ENCODE data around the gene ZNF57. TPM values are rescaled to one million over a fixed set of nuclear protein-coding genes. Genes with fewer than 3 reads are reported as not detected.
"Not testable (repeated sequence)": the region's sequence is repeated elsewhere in the genome, so short reads cannot be mapped to it uniquely, and the experiment has no call there.

ZNF57 gene
- total and polyA plus RNA-seq, 2 donors (not counting 1 experiment from before 2014, with no cell fraction given): 2.8 to 5.3 TPM

GRCh38 chr19:2926341-2927031, 25.8 kb downstream of the ZNF57 start:
- Histone ChIP-seq H3K27me3 (ENCODE audit: control insufficient read depth, insufficient read depth, low read length) (no peaks in the 10 kb centered on the region), H2AFZ (ENCODE audit: low read length) (no peak overlapping the region), H3K4me1 (ENCODE audit: control insufficient read depth, extremely low read depth, insufficient read depth, low read length) (no peaks in the 10 kb centered on the region), H3K4me2 (ENCODE audit: extremely low read depth, insufficient read depth, low read length) (no peak overlapping the region), H3K9me3 (ENCODE audit: control insufficient read depth, insufficient read depth, low read depth, low read length) (no peaks in the 10 kb centered on the region), H3K9ac (ENCODE audit: insufficient read depth, low read length) (no peak overlapping the region), H3K27ac (ENCODE audit: insufficient read depth, low read length) (no peak overlapping the region), H3K4me3 (replicated peaks in 1 of 4; ENCODE audit: control extremely low read depth in 1 of 4, insufficient read depth in 1 of 4, low read depth in 3 of 4, low read length in 4 of 4) (no peak overlapping the region), H3K36me3 (ENCODE audit: control insufficient read depth, insufficient read depth, low read length) (no peaks in the 10 kb centered on the region), H4K20me1 (ENCODE audit: control insufficient read depth, extremely low read depth, insufficient read depth, low read length) (no peaks in the 10 kb centered on the region), H3K79me2 (ENCODE audit: control insufficient read depth, insufficient read depth, low read length) (no peaks in the 10 kb centered on the region)
- DNase-seq (ENCODE audit: low read depth in 2 of 2): no peak
- TF ChIP-seq CTCF (conservative IDR thresholded peaks at IDR 0.05 in 1 of 2, IDR thresholded peaks at IDR 0.05 in 1 of 2; ENCODE audit: low read depth in 1 of 2, low read length in 2 of 2): no peak
- no peak for TF ChIP-seq EZH2 (IDR thresholded peaks at IDR 0.05; ENCODE audit: low read length, missing control alignments)

GRCh38 chr19:2927032-2927430, 26.3 kb downstream of the ZNF57 start:
- H3K9ac ChIP-seq (ENCODE audit: insufficient read depth, low read length): no peak overlapping the region
- H4K20me1 ChIP-seq (ENCODE audit: control insufficient read depth, extremely low read depth, insufficient read depth, low read length): no peaks in the 10 kb centered on the region
- H3K4me3 ChIP-seq (replicated peaks in 1 of 4; ENCODE audit: control extremely low read depth in 1 of 4, insufficient read depth in 1 of 4, low read depth in 3 of 4, low read length in 4 of 4): no peak overlapping the region
- H3K9me3 ChIP-seq (ENCODE audit: control insufficient read depth, insufficient read depth, low read depth, low read length): no peaks in the 10 kb centered on the region
- H3K27ac ChIP-seq (ENCODE audit: insufficient read depth, low read length): no peak overlapping the region
- no peaks in the 10 kb centered on the region for H3K36me3 ChIP-seq (ENCODE audit: control insufficient read depth, insufficient read depth, low read length)
- H3K4me1 ChIP-seq (ENCODE audit: control insufficient read depth, extremely low read depth, insufficient read depth, low read length): no peaks in the 10 kb centered on the region
- no peak for DNase-seq (ENCODE audit: low read depth in 2 of 2)
- TF ChIP-seq CTCF (conservative IDR thresholded peaks at IDR 0.05 in 1 of 2, IDR thresholded peaks at IDR 0.05 in 1 of 2; ENCODE audit: low read depth in 1 of 2, low read length in 2 of 2) (no peak), EZH2 (IDR thresholded peaks at IDR 0.05; ENCODE audit: low read length, missing control alignments) (no peak)
- H3K79me2 ChIP-seq (ENCODE audit: control insufficient read depth, insufficient read depth, low read length): no peaks in the 10 kb centered on the region
- no peak overlapping the region for H3K4me2 ChIP-seq (ENCODE audit: extremely low read depth, insufficient read depth, low read length)
- H3K27me3 ChIP-seq (ENCODE audit: control insufficient read depth, insufficient read depth, low read length): no peaks in the 10 kb centered on the region
- no peak overlapping the region for H2AFZ ChIP-seq (ENCODE audit: low read length)

GRCh38 chr19:2933490-2933910, 32.8 kb downstream of the ZNF57 start:
- H3K79me2 ChIP-seq (ENCODE audit: control insufficient read depth, insufficient read depth, low read length): no peaks in the 10 kb centered on the region
- DNase-seq (ENCODE audit: low read depth in 2 of 2): no peak
- H3K4me1 ChIP-seq (ENCODE audit: control insufficient read depth, extremely low read depth, insufficient read depth, low read length): no peaks in the 10 kb centered on the region
- no peak overlapping the region for H3K27ac ChIP-seq (ENCODE audit: insufficient read depth, low read length)
- H3K9ac ChIP-seq (ENCODE audit: insufficient read depth, low read length): no peak overlapping the region
- no peaks in the 10 kb centered on the region for H3K27me3 ChIP-seq (ENCODE audit: control insufficient read depth, insufficient read depth, low read length)
- TF ChIP-seq CTCF (conservative IDR thresholded peaks at IDR 0.05 in 1 of 2, IDR thresholded peaks at IDR 0.05 in 1 of 2; ENCODE audit: low read depth in 1 of 2, low read length in 2 of 2) (no peak), EZH2 (IDR thresholded peaks at IDR 0.05; ENCODE audit: low read length, missing control alignments) (no peak)
- H4K20me1 ChIP-seq (ENCODE audit: control insufficient read depth, extremely low read depth, insufficient read depth, low read length): no peaks in the 10 kb centered on the region
- H2AFZ ChIP-seq (ENCODE audit: low read length): no peak overlapping the region
- H3K36me3 ChIP-seq (ENCODE audit: control insufficient read depth, insufficient read depth, low read length): peaks cover 4% of the 10 kb centered on the region
- no peak overlapping the region for H3K4me2 ChIP-seq (ENCODE audit: extremely low read depth, insufficient read depth, low read length)
- H3K9me3 ChIP-seq (ENCODE audit: control insufficient read depth, insufficient read depth, low read depth, low read length): peaks cover 13% of the 10 kb centered on the region
- no peak overlapping the region for H3K4me3 ChIP-seq (replicated peaks in 1 of 4; ENCODE audit: control extremely low read depth in 1 of 4, insufficient read depth in 1 of 4, low read depth in 3 of 4, low read length in 4 of 4)

GRCh38 chr19:2935863-2936262, 35.1 kb downstream of the ZNF57 start:
- not testable (repeated sequence) for H3K36me3 ChIP-seq (ENCODE audit: control insufficient read depth, insufficient read depth, low read length); DNase-seq (ENCODE audit: low read depth in 2 of 2); H3K27me3 ChIP-seq (ENCODE audit: control insufficient read depth, insufficient read depth, low read length); H3K4me1 ChIP-seq (ENCODE audit: control insufficient read depth, extremely low read depth, insufficient read depth, low read length); H2AFZ ChIP-seq (ENCODE audit: low read length); H3K4me2 ChIP-seq (ENCODE audit: extremely low read depth, insufficient read depth, low read length); H3K9ac ChIP-seq (ENCODE audit: insufficient read depth, low read length); H3K79me2 ChIP-seq (ENCODE audit: control insufficient read depth, insufficient read depth, low read length); H3K4me3 ChIP-seq (replicated peaks in 1 of 4; ENCODE audit: control extremely low read depth in 1 of 4, insufficient read depth in 1 of 4, low read depth in 3 of 4, low read length in 4 of 4); H4K20me1 ChIP-seq (ENCODE audit: control insufficient read depth, extremely low read depth, insufficient read depth, low read length); H3K27ac ChIP-seq (ENCODE audit: insufficient read depth, low read length)
- H3K9me3 ChIP-seq (ENCODE audit: control insufficient read depth, insufficient read depth, low read depth, low read length): peaks cover 13% of the 10 kb centered on the region

Measured in fibroblast of lung (primary cell).